ENCODE results near the gene LRRC32. TPM values are rescaled to one million over a fixed set of nuclear protein-coding genes. Genes with fewer than 3 reads are reported as not detected.

LRRC32 gene
- total RNA-seq, 2 experiments from 2014 or later = 5.5 to 25.3 TPM

- H3K4me2 ChIP-seq (ENCODE audit: low read length) = peak overlapping the region; percentile 89
- intact Hi-C loops (cut with micrococcal nuclease; ENCODE audit: unreplicated experiment) = loop anchor here (1.0 to 5.0 kb wide), 3 partner anchors 229 to 436 kb away; partner anchors contain the start of genes GVQW3 and THAP12
- peak overlapping the region; percentile 94 for H3K27ac ChIP-seq (ENCODE audit: low read depth, low read length, poor library complexity, severe bottlenecking)
- H3K9me3 ChIP-seq (ENCODE audit: low read length) = no peaks in the 10 kb centered on the region
- no peaks in the 10 kb centered on the region for H4K20me1 ChIP-seq (ENCODE audit: insufficient read depth, low read length)
- no peaks in the 10 kb centered on the region for H3K36me3 ChIP-seq (ENCODE audit: insufficient read depth, low read length)
- peak; percentile 61 for DNase-seq (ENCODE audit: low spot score)
- ChIA-PET POLR2A (interaction anchor here (1.2 to 5.8 kb wide), 6 partner anchors 13 to 73 kb away, joined by 3 to 42 read pairs (median 5); no protein-coding TSS in a partner anchor), CTCF (ENCODE audit: unreplicated experiment) (interaction anchor here (0.9 kb wide), 1 partner anchor 72 kb away, joined by 3 read pairs; no protein-coding TSS in a partner anchor)
- TF ChIP-seq EZH2phosphoT487 (IDR thresholded peaks at IDR 0.05; ENCODE audit: borderline replicate concordance, low read depth, low read length) = no peak
- TF ChIP-seq CTCF (conservative IDR thresholded peaks at IDR 0.05; ENCODE audit: low read length) = no peak
- peaks cover 83% of the 10 kb centered on the region for H3K4me1 ChIP-seq (ENCODE audit: insufficient read depth, low read length, poor library complexity, severe bottlenecking)
- H3K9me2 ChIP-seq (ENCODE audit: insufficient read depth, low read length) = no peaks in the 10 kb centered on the region
- H3K79me2 ChIP-seq (ENCODE audit: insufficient read depth, low read depth, low read length) = peaks cover 38% of the 10 kb centered on the region; the same call in 1 of the 2 replicates
- H3K4me3 ChIP-seq (ENCODE audit: low read depth, low read length, poor library complexity, severe bottlenecking) = peak overlapping the region; percentile 79
- BruUV-seq (replicated peaks) = no TSS peak
- peak overlapping the region; percentile 53; the same call in 1 of the 2 replicates for H2AFZ ChIP-seq (ENCODE audit: low read length)
Measured at GRCh38 chr11:76671237-76671592, 668 bp upstream of the LRRC32 start.

GRCh38 chr11:76669901-76670484, 554 bp downstream of the LRRC32 start:
- H3K79me2 ChIP-seq (ENCODE audit: insufficient read depth, low read depth, low read length) = peaks cover 42% of the 10 kb centered on the region; the same call in 1 of the 2 replicates
- no peaks in the 10 kb centered on the region for H4K20me1 ChIP-seq (ENCODE audit: insufficient read depth, low read length)
- ChIA-PET CTCF (ENCODE audit: unreplicated experiment) (interaction anchor here (0.7 to 1.1 kb wide), 2 partner anchors 32 to 71 kb away, joined by 3 to 5 read pairs; no protein-coding TSS in a partner anchor), POLR2A (interaction anchor here (1.6 to 3.9 kb wide), 2 partner anchors 12 to 33 kb away, joined by 3 to 15 read pairs; no protein-coding TSS in a partner anchor)
- no TSS peak for BruUV-seq (replicated peaks)
- H3K4me3 ChIP-seq (ENCODE audit: low read depth, low read length, poor library complexity, severe bottlenecking) = peak overlapping the region; percentile 79
- no peaks in the 10 kb centered on the region for H3K9me3 ChIP-seq (ENCODE audit: low read length)
- H2AFZ ChIP-seq (ENCODE audit: low read length) = no peak overlapping the region; the same call in 1 of the 2 replicates
- H3K27ac ChIP-seq (ENCODE audit: low read depth, low read length, poor library complexity, severe bottlenecking) = peak overlapping the region; percentile 94
- H3K36me3 ChIP-seq (ENCODE audit: insufficient read depth, low read length) = peaks cover 7% of the 10 kb centered on the region; the same call in 1 of the 2 replicates
- peak overlapping the region; percentile 89 for H3K4me2 ChIP-seq (ENCODE audit: low read length)
- peak; percentile 52 for DNase-seq (ENCODE audit: low spot score)
- intact Hi-C loops (cut with micrococcal nuclease; ENCODE audit: unreplicated experiment) = loop anchor here (2.0 to 5.0 kb wide), 2 partner anchors 228 to 289 kb away; partner anchors contain the start of genes GVQW3 and THAP12
- TF ChIP-seq CTCF (conservative IDR thresholded peaks at IDR 0.05; ENCODE audit: low read length) = no peak
- TF ChIP-seq EZH2phosphoT487 (IDR thresholded peaks at IDR 0.05; ENCODE audit: borderline replicate concordance, low read depth, low read length) = no peak
- H3K9me2 ChIP-seq (ENCODE audit: insufficient read depth, low read length) = no peaks in the 10 kb centered on the region
- peaks cover 83% of the 10 kb centered on the region for H3K4me1 ChIP-seq (ENCODE audit: insufficient read depth, low read length, poor library complexity, severe bottlenecking)

Measured in OCI-LY7 (cell line).